HL-60/S4 treated with phorbol 12-myristate 13-acetate at 8.2 ng/mL for 4 days and 3 days (cell line): ENCODE data around the gene MYL3.

Experiments used
- in situ Hi-C: fragments of 300-500 bp; cut with MboI; formaldehyde crosslinking; loops from 2 replicates; pipeline ENCODE4 v1.15.0; 2022; ENCODE audit warnings: low sequenced_read_pairs

Gene MYL3

GRCh38 chr3:46853441-46854415, 9.5 kb downstream of the MYL3 start:
- in situ Hi-C loops = no loop called here

- in situ Hi-C loops = no loop called here
These were observed 10.3 kb downstream of the MYL3 start for GRCh38 chr3:46852839-46853355.

GRCh38 chr3:46852334-46852720, 10.9 kb downstream of the MYL3 start:
- in situ Hi-C loops = no loop called here

- in situ Hi-C loops = no loop called here
These were observed 11.6 kb downstream of the MYL3 start for GRCh38 chr3:46851364-46852333.

- in situ Hi-C loops = no loop called here
These were observed 12.8 kb downstream of the MYL3 start for GRCh38 chr3:46850468-46850779.

- in situ Hi-C loops = no loop called here
These were observed 13.4 kb downstream of the MYL3 start for GRCh38 chr3:46849686-46850467.

- in situ Hi-C loops = no loop called here
These were observed 14.1 kb downstream of the MYL3 start for GRCh38 chr3:46849045-46849631.

GRCh38 chr3:46848271-46849044, 14.8 kb downstream of the MYL3 start:
- in situ Hi-C loops = no loop called here

- in situ Hi-C loops = no loop called here
These were observed 15.5 kb downstream of the MYL3 start for GRCh38 chr3:46847744-46848143.

- in situ Hi-C loops = no loop called here
These were observed 16.4 kb downstream of the MYL3 start for GRCh38 chr3:46846624-46847542.

- in situ Hi-C loops = no loop called here
These were observed 17.2 kb downstream of the MYL3 start for GRCh38 chr3:46845860-46846623.

GRCh38 chr3:46845397-46845859, 17.8 kb downstream of the MYL3 start:
- in situ Hi-C loops = no loop called here

- in situ Hi-C loops = no loop called here
These were observed 18.3 kb downstream of the MYL3 start for GRCh38 chr3:46844881-46845312.

- in situ Hi-C loops = no loop called here
These were observed 18.8 kb downstream of the MYL3 start for GRCh38 chr3:46844397-46844796.

- in situ Hi-C loops = no loop called here
These were observed 19.7 kb downstream of the MYL3 start for GRCh38 chr3:46843508-46843907.

- in situ Hi-C loops = no loop called here
These were observed 22.8 kb downstream of the MYL3 start for GRCh38 chr3:46840491-46840890.

- in situ Hi-C loops = no loop called here
These were observed 24.9 kb downstream of the MYL3 start for GRCh38 chr3:46838301-46838700.

- in situ Hi-C loops = no loop called here
These were observed 27.8 kb downstream of the MYL3 start for GRCh38 chr3:46835491-46835890.
